Liver (tissue), 9 donors: ENCODE data around the gene NR6A1. TPM values are rescaled to one million over a fixed set of nuclear protein-coding genes. Genes with fewer than 3 reads are reported as not detected.

Source experiments
- DNase-seq: peaks from one replicate; pipeline ENCODE4 v3.0.0-alpha.2; 2017; ENCODE audit warnings: low spot score
- H3K27ac ChIP-seq, 2 donors: one replicate each; pipeline ENCODE4 v1.7.0; 2013; ENCODE audit warnings: inconsistent platforms in 2 of 2, low read length in 2 of 2, control low read depth in 1 of 2, low read depth in 1 of 2, mild to moderate bottlenecking in 1 of 2
- H3K27me3 ChIP-seq, 4 donors: one replicate each; pipeline versions ENCODE4 v1.6.1 to v1.7.0; 2013; ENCODE audit warnings: low read length in 3 of 4, inconsistent platforms in 1 of 4, mild to moderate bottlenecking in 1 of 4, moderate library complexity in 1 of 4; ENCODE audit not compliant: control insufficient read depth in 4 of 4, insufficient read depth in 4 of 4
- H3K36me3 ChIP-seq, 4 donors: one replicate each; pipeline versions ENCODE4 v1.6.1 to v1.7.0; 2013; ENCODE audit warnings: low read length in 3 of 4, mild to moderate bottlenecking in 3 of 4, low read depth in 1 of 4, moderate library complexity in 1 of 4; ENCODE audit not compliant: control insufficient read depth in 4 of 4, insufficient read depth in 3 of 4
- H3K4me1 ChIP-seq, 4 donors: one replicate each; pipeline versions ENCODE4 v1.6.1 to v1.7.0; 2013; ENCODE audit warnings: low read length in 3 of 4, mild to moderate bottlenecking in 3 of 4, moderate library complexity in 1 of 4; ENCODE audit not compliant: control insufficient read depth in 4 of 4, insufficient read depth in 4 of 4
- H3K4me3 ChIP-seq, 3 donors: one replicate each; pipeline versions ENCODE4 v1.6.1 to v1.7.0; 2013; ENCODE audit warnings: low read length in 3 of 3, control low read depth in 1 of 3, low read depth in 1 of 3, mild to moderate bottlenecking in 1 of 3
- H3K9ac ChIP-seq, 2 donors: one replicate each; pipeline ENCODE4 v1.7.0; 2013; ENCODE audit warnings: low read length in 2 of 2, mild to moderate bottlenecking in 2 of 2, moderate library complexity in 2 of 2, control low read depth in 1 of 2, low read depth in 1 of 2
- H3K9me3 ChIP-seq, 4 donors: one replicate each; pipeline versions ENCODE4 v1.6.1 to v1.7.0; 2013; ENCODE audit warnings: low read length in 3 of 4; ENCODE audit not compliant: control insufficient read depth in 4 of 4
- ATF3 ChIP-seq: IDR thresholded peaks from 2 replicates; pipeline ENCODE4 v1.6.1; 2016; ENCODE audit warnings: antibody characterized with exemption
- EGR1 ChIP-seq, 2 donors: IDR thresholded peaks; 2 replicates each; pipeline ENCODE4 v1.6.1; 2016 to 2018; ENCODE audit warnings: antibody characterized with exemption in 2 of 2, low read depth in 2 of 2
- GABPA ChIP-seq, 2 donors: IDR thresholded peaks in 1 of 2; conservative IDR thresholded peaks in 1 of 2; 2 replicates each; pipeline ENCODE4 v1.6.1; 2016; ENCODE audit warnings: antibody characterized with exemption in 2 of 2, mild to moderate bottlenecking in 1 of 2, moderate library complexity in 1 of 2
- HNF4A ChIP-seq, 2 donors: conservative IDR thresholded peaks; 2 replicates each; pipeline ENCODE4 v1.6.1; 2016; ENCODE audit warnings: antibody characterized with exemption in 2 of 2, mild to moderate bottlenecking in 2 of 2
- JUND ChIP-seq, 2 donors: IDR thresholded peaks; 2 replicates each; pipeline ENCODE4 v1.6.1; 2016; ENCODE audit warnings: antibody characterized with exemption in 2 of 2
- MAX ChIP-seq: IDR thresholded peaks from 2 replicates; pipeline ENCODE4 v1.6.1; 2016; ENCODE audit warnings: antibody characterized with exemption
- NR2F2 ChIP-seq: IDR thresholded peaks from 2 replicates; pipeline ENCODE4 v1.6.1; 2016; ENCODE audit warnings: antibody characterized with exemption
- RAD21 ChIP-seq, 2 donors: IDR thresholded peaks; 2 replicates each; pipeline ENCODE4 v1.6.1; 2016; ENCODE audit warnings: antibody characterized with exemption in 2 of 2, mild to moderate bottlenecking in 2 of 2
- RXRA ChIP-seq, 2 donors: IDR thresholded peaks; 2 replicates each; pipeline ENCODE4 v1.6.1; 2017 to 2018; ENCODE audit warnings: antibody characterized with exemption in 2 of 2, mild to moderate bottlenecking in 1 of 2
- SP1 ChIP-seq: IDR thresholded peaks from 2 replicates; pipeline ENCODE4 v1.6.1; 2018; ENCODE audit warnings: antibody characterized with exemption, mild to moderate bottlenecking
- TAF1 ChIP-seq: conservative IDR thresholded peaks from 2 replicates; pipeline ENCODE4 v1.6.1; 2016; ENCODE audit warnings: antibody characterized with exemption, mild to moderate bottlenecking
- YY1 ChIP-seq: IDR thresholded peaks from 2 replicates; pipeline ENCODE4 v1.6.1; 2016; ENCODE audit warnings: antibody characterized with exemption, mild to moderate bottlenecking
- WGBS: extraction: QIAGEN DNeasy Blood & Tissue Kit; methylation state at CpG from one replicate; pipeline ENCODE4 v1.1.7; 2013; 5-methylcytosine and 5-hydroxymethylcytosine counted together
- polyA plus RNA-seq, 2 donors: library from polyadenylated mRNA; stranded (reverse) in 1 of 2; unstranded in 1 of 2; fragments of 200-250 nt in 1 of 2; fragments of >200 nt in 1 of 2; fragmentation: Nextera tagmentation in 1 of 2; extraction: Ambion mirVana in 1 of 2; gene quantifications; one replicate each; pipeline versions ENCODE4 v1.2.1 to v1.2.3, GENCODE V29; 2013 to 2015
- total RNA-seq, 2 donors: library from RNA; depleted of rRNA; stranded (reverse); fragments of >200 nt; gene quantifications; one replicate each; pipeline ENCODE4 v1.2.3, GENCODE V29; 2014
- TF ChIP-seq, protein P1 (sequence below): IDR thresholded peaks from 2 replicates; pipeline ENCODE4 v1.6.1; 2016; ENCODE audit warnings: antibody characterized with exemption, mild to moderate bottlenecking
- donor health status: healthy.
- donor health status: healthy.
- donor health status: healthy.
- donor health status: healthy.
- donor health status: healthy.

NR6A1 gene
- total and polyA plus RNA-seq, 4 donors, result 0.72 to 6.1 (median 2.1) TPM

DNA sequence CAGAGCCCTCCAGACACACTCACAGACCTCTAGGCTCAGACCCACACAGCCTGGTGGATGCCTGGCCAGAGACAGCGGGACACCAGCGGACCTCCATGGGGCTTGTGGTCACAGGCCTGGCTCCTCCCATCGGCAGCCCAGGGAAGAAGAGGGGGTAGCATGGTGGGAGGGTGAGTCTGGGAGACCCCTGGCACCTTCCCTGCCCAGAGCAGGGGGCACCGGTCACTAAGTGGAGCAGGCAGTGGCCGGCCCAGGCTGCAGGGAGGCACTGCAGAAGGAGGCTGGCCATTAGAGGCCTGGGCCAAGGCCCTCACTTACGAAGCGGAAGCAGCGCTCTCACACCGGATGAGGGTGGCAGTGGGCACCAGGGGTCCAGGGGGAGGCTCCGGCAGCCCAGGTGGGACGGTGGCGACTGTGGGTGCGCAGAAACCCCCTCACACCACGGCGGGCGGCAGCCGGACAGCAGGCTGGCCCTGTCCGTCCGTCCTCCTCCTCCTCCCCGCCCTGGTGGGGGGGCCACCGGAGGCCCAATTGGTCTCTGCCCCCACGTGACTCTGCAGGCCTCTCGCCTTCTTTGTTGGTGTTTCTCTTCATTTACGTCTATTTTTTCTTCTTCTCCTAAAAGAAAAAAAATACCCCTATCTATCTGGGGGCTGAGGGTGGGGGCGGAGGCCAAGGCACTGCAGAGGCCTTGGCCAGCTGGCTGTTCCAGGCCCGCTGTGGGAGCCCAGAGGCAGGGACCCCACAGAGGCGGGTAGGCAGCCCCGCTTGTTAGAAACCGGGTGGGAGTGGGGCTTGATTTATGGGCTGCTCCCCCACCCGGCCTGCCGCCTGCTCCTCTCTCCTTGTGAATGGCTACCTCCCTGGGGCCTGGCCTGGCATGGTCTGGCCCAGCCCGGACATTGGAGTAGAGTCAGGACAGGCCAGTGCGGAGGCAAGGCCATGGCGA, 263.9 kb downstream of the NR6A1 start, which contains the start of gene NR5A1:
NR5A1 (minus strand) TSS at position 469 of the 949 bp plus-strand sequence. CDS start 4,004 bp downstream, outside the sequence.
- no peaks in the 10 kb centered on the region for H3K9me3 ChIP-seq
- no peak for TF ChIP-seq HNF4A (conservative IDR thresholded peaks at IDR 0.05)
- H3K4me1 ChIP-seq, result peaks cover 13 to 31% (median 17%) of the 10 kb centered on the region in 4 donors
- peaks cover 0 to 15% (median 7%) of the 10 kb centered on the region in 4 donors for H3K27me3 ChIP-seq
- no peaks in the 10 kb centered on the region for H3K36me3 ChIP-seq
- DNase-seq, result no peak
- no peak within 1 kb of the TSS for H3K4me3 ChIP-seq
- no peak within 1 kb of the TSS for H3K9ac ChIP-seq
- no peak within 1 kb of the TSS for H3K27ac ChIP-seq
- 96% methylated on average over 34 of the region's 34 CpGs for WGBS

DNA sequence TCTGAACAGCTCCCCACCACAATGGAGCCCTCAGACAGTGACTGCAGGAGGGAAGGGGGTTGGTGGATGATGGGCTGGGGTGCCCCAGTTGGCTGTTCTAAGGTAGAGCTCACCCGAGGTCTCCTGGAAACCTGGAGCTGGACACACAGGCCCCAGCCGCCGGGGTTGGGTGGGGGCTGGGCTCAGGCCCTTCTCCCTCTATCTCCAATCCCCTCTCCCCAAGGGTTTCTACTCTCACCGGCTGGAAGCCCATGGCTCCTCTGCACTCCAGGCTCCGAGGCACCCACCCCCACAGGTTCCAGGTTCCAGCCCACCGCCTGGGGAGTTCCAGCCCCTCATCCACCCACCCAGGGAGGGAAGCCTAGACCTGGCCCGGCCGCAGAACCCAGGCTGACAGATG, 264.7 kb downstream of the NR6A1 start:
- H3K27ac ChIP-seq, result no peak overlapping the region
- 93% methylated on average over 8 of the region's 8 CpGs for WGBS

DNA sequence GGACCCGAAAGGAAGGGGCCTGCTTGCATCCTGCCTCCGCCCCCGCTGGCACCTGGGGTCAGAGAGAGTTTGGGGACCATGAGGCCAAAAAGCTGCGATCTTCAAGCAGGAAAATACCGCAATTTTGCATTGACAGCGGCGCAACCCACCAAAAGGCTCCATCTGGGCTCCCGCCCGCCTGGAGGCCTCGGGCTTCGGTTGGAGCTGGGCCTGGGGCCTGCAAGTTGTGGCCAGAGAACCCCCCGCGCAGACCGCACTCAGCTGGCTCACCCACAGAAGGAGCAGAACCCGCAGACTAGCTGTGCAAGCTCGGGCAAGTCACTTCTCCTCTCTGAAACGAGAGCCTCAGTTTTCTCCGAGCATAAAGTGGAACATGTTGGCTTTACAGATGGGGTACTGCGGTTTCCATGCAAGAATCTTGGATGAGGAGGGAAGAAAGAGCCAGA, 265.2 kb downstream of the NR6A1 start:
- no peak overlapping the region for H3K27ac ChIP-seq
- H3K9ac ChIP-seq, result no peak overlapping the region
- H3K27me3 ChIP-seq, result peaks cover 0 to 15% (median 8%) of the 10 kb centered on the region in 4 donors
- no peaks in the 10 kb centered on the region for H3K9me3 ChIP-seq
- peaks cover 9 to 18% (median 13%) of the 10 kb centered on the region in 4 donors for H3K4me1 ChIP-seq
- no peaks in the 10 kb centered on the region for H3K36me3 ChIP-seq
- 87% methylated on average over 19 of the region's 19 CpGs for WGBS
- DNase-seq, result no peak
- H3K4me3 ChIP-seq, result no peak overlapping the region
- TF ChIP-seq MAX (no peak), JUND (IDR thresholded peaks at IDR 0.05) (no peak), EGR1 (IDR thresholded peaks at IDR 0.05; ENCODE audit: low read depth in 2 of 2) (no peak), SP1 (no peak), TAF1 (no peak), YY1 (no peak), RXRA (IDR thresholded peaks at IDR 0.05) (no peak), NR2F2 (no peak), GABPA (IDR thresholded peaks at IDR 0.05 in 1 of 2, conservative IDR thresholded peaks at IDR 0.05 in 1 of 2) (no peak), ATF3 (no peak), HNF4A (conservative IDR thresholded peaks at IDR 0.05) (no peak)
- TF ChIP-seq, protein P1, sequence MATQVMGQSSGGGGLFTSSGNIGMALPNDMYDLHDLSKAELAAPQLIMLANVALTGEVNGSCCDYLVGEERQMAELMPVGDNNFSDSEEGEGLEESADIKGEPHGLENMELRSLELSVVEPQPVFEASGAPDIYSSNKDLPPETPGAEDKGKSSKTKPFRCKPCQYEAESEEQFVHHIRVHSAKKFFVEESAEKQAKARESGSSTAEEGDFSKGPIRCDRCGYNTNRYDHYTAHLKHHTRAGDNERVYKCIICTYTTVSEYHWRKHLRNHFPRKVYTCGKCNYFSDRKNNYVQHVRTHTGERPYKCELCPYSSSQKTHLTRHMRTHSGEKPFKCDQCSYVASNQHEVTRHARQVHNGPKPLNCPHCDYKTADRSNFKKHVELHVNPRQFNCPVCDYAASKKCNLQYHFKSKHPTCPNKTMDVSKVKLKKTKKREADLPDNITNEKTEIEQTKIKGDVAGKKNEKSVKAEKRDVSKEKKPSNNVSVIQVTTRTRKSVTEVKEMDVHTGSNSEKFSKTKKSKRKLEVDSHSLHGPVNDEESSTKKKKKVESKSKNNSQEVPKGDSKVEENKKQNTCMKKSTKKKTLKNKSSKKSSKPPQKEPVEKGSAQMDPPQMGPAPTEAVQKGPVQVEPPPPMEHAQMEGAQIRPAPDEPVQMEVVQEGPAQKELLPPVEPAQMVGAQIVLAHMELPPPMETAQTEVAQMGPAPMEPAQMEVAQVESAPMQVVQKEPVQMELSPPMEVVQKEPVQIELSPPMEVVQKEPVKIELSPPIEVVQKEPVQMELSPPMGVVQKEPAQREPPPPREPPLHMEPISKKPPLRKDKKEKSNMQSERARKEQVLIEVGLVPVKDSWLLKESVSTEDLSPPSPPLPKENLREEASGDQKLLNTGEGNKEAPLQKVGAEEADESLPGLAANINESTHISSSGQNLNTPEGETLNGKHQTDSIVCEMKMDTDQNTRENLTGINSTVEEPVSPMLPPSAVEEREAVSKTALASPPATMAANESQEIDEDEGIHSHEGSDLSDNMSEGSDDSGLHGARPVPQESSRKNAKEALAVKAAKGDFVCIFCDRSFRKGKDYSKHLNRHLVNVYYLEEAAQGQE, result no peak

More for the DNA sequence above, 264.7 kb downstream of the NR6A1 start:
- Histone ChIP-seq H3K9ac (no peak overlapping the region), H3K9me3 (no peaks in the 10 kb centered on the region), H3K4me1 (peaks cover 11 to 23% (median 14%) of the 10 kb centered on the region in 4 donors), H3K27me3 (peaks cover 0 to 15% (median 7%) of the 10 kb centered on the region in 4 donors), H3K4me3 (no peak overlapping the region), H3K36me3 (no peaks in the 10 kb centered on the region)
- no peak for DNase-seq
- no peak for TF ChIP-seq NR2F2
- TF ChIP-seq RAD21 (IDR thresholded peaks at IDR 0.05), result no peak
- no peak for TF ChIP-seq YY1
- TF ChIP-seq, protein P1, result no peak
- no peak for TF ChIP-seq SP1
